IMR-90 (cell line): Measurements from ENCODE around the gene CCDC7. TPM values are rescaled to one million over a fixed set of nuclear protein-coding genes. Genes with fewer than 3 reads are reported as not detected.

Experiments used
- ATAC-seq: fragments of 200-7000 bp; cut with Tn5 transposase; 2 replicates; pipeline ENCODE4 v1.9.1; 2020; ENCODE audit warnings: low read depth, mild to moderate bottlenecking, moderate library complexity
- BruUV-seq: library from RNA; stranded (reverse); fragments of 400-500 nt; replicated peaks from 2 replicates; lab custom pipeline; 2021; lab: Mats Ljungman, UMichigan
- CTCF ChIA-PET: fragments of 300-600 bp; formaldehyde crosslinking; extraction: SDS; loops from one replicate; lab custom pipeline; 2021; ENCODE audit warnings: antibody characterized with exemption; lab: Yijun Ruan, JAX
- POLR2A ChIA-PET: fragments of 300-600 bp; sonication (Branson Sonifier 250); formaldehyde crosslinking; loops from one replicate; lab custom pipeline; 2022; ENCODE audit warnings: antibody characterized with exemption; ENCODE audit not compliant: unreplicated experiment; lab: Charles Lee
- DNase-seq: peaks from one replicate; pipeline ENCODE4 v3.0.0; 2013
- H2AFZ ChIP-seq: replicated peaks from 2 replicates; pipeline ENCODE3; 2013; ENCODE audit warnings: low read length, mild to moderate bottlenecking; ENCODE audit not compliant: poor library complexity
- H2AK5ac ChIP-seq: 2 replicates; pipeline ENCODE4 v1.6.1; 2013; ENCODE audit warnings: low read depth, low read length, inconsistent platforms
- H2AK9ac ChIP-seq: replicated peaks from 2 replicates; pipeline ENCODE3; 2013; ENCODE audit warnings: mild to moderate bottlenecking, low read depth, low read length, moderate library complexity; ENCODE audit not compliant: poor library complexity
- H2BK120ac ChIP-seq: 2 replicates; pipeline ENCODE4 v1.6.1; 2013; ENCODE audit warnings: low read depth, low read length, inconsistent platforms
- H2BK15ac ChIP-seq: 3 replicates; pipeline ENCODE4 v1.6.1; 2013; ENCODE audit warnings: low read depth, low read length, inconsistent platforms
- H2BK20ac ChIP-seq: 2 replicates; pipeline ENCODE4 v1.6.1; 2013; ENCODE audit warnings: low read depth, mild to moderate bottlenecking, inconsistent platforms, low read length, moderate library complexity
- H2BK5ac ChIP-seq: 2 replicates; pipeline ENCODE4 v1.6.1; 2013; ENCODE audit warnings: mild to moderate bottlenecking, low read depth, low read length, inconsistent platforms; ENCODE audit not compliant: poor library complexity, severe bottlenecking
- H3K14ac ChIP-seq: replicated peaks from 2 replicates; pipeline ENCODE4 v1.6.1; 2013; ENCODE audit warnings: low read depth, low read length, inconsistent platforms
- H3K18ac ChIP-seq: 2 replicates; pipeline ENCODE4 v1.6.1; 2013; ENCODE audit warnings: low read depth, low read length, control low read depth
- H3K23ac ChIP-seq: 2 replicates; pipeline ENCODE4 v1.6.1; 2013; ENCODE audit warnings: low read depth, low read length, inconsistent platforms
- H3K27ac ChIP-seq: 2 replicates; pipeline ENCODE4 v1.5.1; 2013; ENCODE audit warnings: mild to moderate bottlenecking, control low read depth, low read length; ENCODE audit not compliant: insufficient read depth
- H3K27me3 ChIP-seq: 2 replicates; pipeline ENCODE4 v1.6.1; 2013; ENCODE audit warnings: low read length; ENCODE audit not compliant: control insufficient read depth, insufficient read depth
- H3K36me3 ChIP-seq: 2 replicates; pipeline ENCODE4 v1.6.1; 2013; ENCODE audit warnings: low read length, mixed read lengths; ENCODE audit not compliant: control insufficient read depth, insufficient read depth
- H3K4ac ChIP-seq: 2 replicates; pipeline ENCODE4 v1.6.1; 2013; ENCODE audit warnings: low read depth, low read length, inconsistent platforms
- H3K4me1 ChIP-seq: 2 replicates; pipeline ENCODE4 v1.6.1; 2013; ENCODE audit warnings: low read length, mixed read lengths; ENCODE audit not compliant: control insufficient read depth, insufficient read depth
- H3K4me2 ChIP-seq: 2 replicates; pipeline ENCODE4 v1.6.1; 2013; ENCODE audit warnings: low read depth, mild to moderate bottlenecking, control low read depth, low read length, moderate library complexity
- H3K4me3 ChIP-seq: 2 replicates; pipeline ENCODE4 v1.5.1; 2013; ENCODE audit warnings: low read depth, mild to moderate bottlenecking, control low read depth, low read length, moderate library complexity; ENCODE audit not compliant: insufficient read depth
- H3K56ac ChIP-seq: 2 replicates; pipeline ENCODE4 v1.6.1; 2013; ENCODE audit warnings: low read length, inconsistent platforms; ENCODE audit not compliant: insufficient read depth; ENCODE audit errors: extremely low read depth
- H3K79me1 ChIP-seq, 2 experiments: 2 replicates each; pipeline ENCODE4 v1.6.1; 2013; ENCODE audit warnings: low read length in 2 of 2, inconsistent platforms in 1 of 2, low read depth in 1 of 2
- H3K9ac ChIP-seq: 2 replicates; pipeline ENCODE4 v1.6.1; 2013; ENCODE audit warnings: low read depth, low read length, control low read depth
- H3K9me1 ChIP-seq: 2 replicates; pipeline ENCODE4 v1.6.1; 2013; ENCODE audit warnings: low read length, inconsistent platforms; ENCODE audit not compliant: insufficient read depth
- H3K9me3 ChIP-seq: 2 replicates; pipeline ENCODE4 v1.6.1; 2013; ENCODE audit warnings: low read length; ENCODE audit not compliant: control insufficient read depth, insufficient read depth
- H4K20me1 ChIP-seq: 2 replicates; pipeline ENCODE4 v1.6.1; 2013; ENCODE audit warnings: low read length, inconsistent platforms; ENCODE audit not compliant: insufficient read depth
- H4K5ac ChIP-seq: 2 replicates; pipeline ENCODE4 v1.6.1; 2013; ENCODE audit warnings: mild to moderate bottlenecking, low read depth, low read length, control low read depth
- H4K8ac ChIP-seq, 2 experiments: 2 replicates each; pipeline ENCODE4 v1.6.1; 2013; ENCODE audit warnings: low read depth in 2 of 2, low read length in 2 of 2, control low read depth in 1 of 2, inconsistent platforms in 1 of 2
- H4K91ac ChIP-seq: 2 replicates; pipeline ENCODE4 v1.6.1; 2013; ENCODE audit warnings: low read depth, low read length, inconsistent platforms; ENCODE audit not compliant: insufficient read depth
- BHLHE40 ChIP-seq: fragments of 150-350 bp; IDR thresholded peaks from 2 replicates; pipeline ENCODE4 v1.6.1; 2016; ENCODE audit warnings: mild to moderate bottlenecking, low read depth, low read length
- CEBPB ChIP-seq: IDR thresholded peaks from 2 replicates; pipeline ENCODE4 v1.6.1; 2012; ENCODE audit warnings: low read depth, low read length, improper control_type of control experiment
- CHD1 ChIP-seq: IDR thresholded peaks from 2 replicates; pipeline ENCODE4 v1.6.1; 2012; ENCODE audit warnings: low read depth, low read length, improper control_type of control experiment
- CTCF ChIP-seq: conservative IDR thresholded peaks from 2 replicates; pipeline ENCODE4 v1.5.1; 2012; ENCODE audit warnings: mild to moderate bottlenecking, low read depth, low read length, improper control_type of control experiment
- FOS ChIP-seq: fragments of 150-350 bp; IDR thresholded peaks from 2 replicates; pipeline ENCODE4 v1.6.1; 2016; ENCODE audit warnings: low read depth, low read length
- MAFK ChIP-seq: IDR thresholded peaks from 2 replicates; pipeline ENCODE4 v1.6.1; 2012; ENCODE audit warnings: low read depth, low read length, improper control_type of control experiment
- MAZ ChIP-seq: IDR thresholded peaks from 2 replicates; pipeline ENCODE4 v1.6.1; 2012; ENCODE audit warnings: low read depth, mild to moderate bottlenecking, low read length, improper control_type of control experiment, moderate library complexity, borderline replicate concordance
- MXI1 ChIP-seq: IDR thresholded peaks from 2 replicates; pipeline ENCODE4 v1.6.1; 2012; ENCODE audit warnings: low read depth, mild to moderate bottlenecking, low read length, moderate library complexity, borderline replicate concordance
- NFE2L2 ChIP-seq: fragments of 150-350 bp; IDR thresholded peaks from 2 replicates; pipeline ENCODE4 v1.6.1; 2016; ENCODE audit warnings: low read depth, mild to moderate bottlenecking, low read length
- POLR2A ChIP-seq: IDR thresholded peaks from 2 replicates; pipeline ENCODE4 v1.6.1; 2012; ENCODE audit warnings: mild to moderate bottlenecking, low read depth, low read length
- RAD21 ChIP-seq: IDR thresholded peaks from 2 replicates; pipeline ENCODE4 v1.6.1; 2012; ENCODE audit warnings: low read length, improper control_type of control experiment
- RCOR1 ChIP-seq: IDR thresholded peaks from 2 replicates; pipeline ENCODE4 v1.6.1; 2012; ENCODE audit warnings: mild to moderate bottlenecking, low read length, improper control_type of control experiment; ENCODE audit not compliant: insufficient replicate concordance
- RFX5 ChIP-seq: IDR thresholded peaks from 2 replicates; pipeline ENCODE4 v1.8.0; 2012; ENCODE audit warnings: low read depth, mild to moderate bottlenecking, low read length, moderate library complexity
- SMC3 ChIP-seq: fragments of 150-350 bp; IDR thresholded peaks from 2 replicates; pipeline ENCODE4 v1.6.1; 2016; ENCODE audit warnings: low read depth, mild to moderate bottlenecking, antibody characterized with exemption, low read length, moderate library complexity
- USF2 ChIP-seq: fragments of 150-350 bp; IDR thresholded peaks from 2 replicates; pipeline ENCODE4 v1.6.1; 2017; ENCODE audit warnings: mild to moderate bottlenecking, antibody characterized with exemption, low read length, low read depth
- WGBS, 2 experiments: methylation state at CpG; one replicate each; pipeline versions ENCODE4 v1.1.5 to v1.1.7; 2013; ENCODE audit warnings: missing lambda C conversion rate in 2 of 2; ENCODE audit not compliant: insufficient read length in 1 of 2; ENCODE audit errors: extremely low coverage in 2 of 2; 5-methylcytosine and 5-hydroxymethylcytosine counted together
- dilution Hi-C: fragments of 300-500 bp; cut with HindIII; formaldehyde crosslinking; loops from one replicate; pipeline ENCODE4 v1.14.3; 2018; ENCODE audit warnings: low sequenced_read_pairs; ENCODE audit not compliant: unreplicated experiment
- in situ Hi-C: fragments of 300-500 bp; cut with MboI; formaldehyde crosslinking; loops from 3 replicates; pipeline ENCODE4 v1.14.3; 2019; ENCODE audit warnings: low sequenced_read_pairs, inconsistent platforms, mixed read lengths
- intact Hi-C: fragments of 100-400 bp; cut with micrococcal nuclease; formaldehyde crosslinking; loops from 2 replicates; pipeline ENCODE4 v1.10.0; 2022
- polyA plus RNA-seq, 3 experiments: library from polyadenylated mRNA; depleted of rRNA; stranded (reverse); fragments of >200 nt; gene quantifications; 2 replicates each; pipeline ENCODE4 v1.2.3, GENCODE V29; 2012; ENCODE audit warnings: low replicate concordance in 1 of 3
- total RNA-seq: library from RNA; depleted of rRNA; stranded (reverse); fragments of >200 nt; gene quantifications from 2 replicates; pipeline ENCODE4 v1.2.3, GENCODE V29; 2012
- TF ChIP-seq, protein P1 (sequence below): fragments of 150-350 bp; IDR thresholded peaks from 2 replicates; pipeline ENCODE4 v1.6.1; 2016; ENCODE audit warnings: low read depth, mild to moderate bottlenecking, low read length, moderate library complexity, borderline replicate concordance

Gene CCDC7
- total and polyA plus RNA-seq, 2 of the 4 experiments (the other 2 are of a cell fraction) = 0.74 to 4.3 TPM

DNA sequence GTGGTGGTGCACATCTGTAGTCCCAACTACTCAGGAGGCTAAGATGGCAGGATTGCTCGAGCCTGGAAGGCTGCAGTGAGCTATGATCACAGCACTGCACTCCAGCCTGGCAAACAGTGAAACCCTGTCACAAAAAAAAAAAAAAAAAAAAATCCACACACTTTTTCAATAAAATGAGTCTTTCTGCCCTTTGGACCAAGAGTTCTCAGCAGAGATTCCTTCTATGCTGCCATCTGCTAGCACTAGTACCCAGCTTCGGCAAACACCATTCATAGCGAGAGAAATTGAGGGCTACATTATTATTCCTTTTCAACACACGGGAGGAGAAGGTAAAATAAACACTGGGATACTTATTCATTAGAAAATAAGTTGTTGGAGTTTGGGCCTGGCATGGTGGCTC lies 43.4 kb upstream of the CCDC7 start:
- Histone ChIP-seq H2BK20ac (no peak overlapping the region), H4K5ac (no peak overlapping the region), H3K18ac (no peak overlapping the region), H3K23ac (no peak overlapping the region), H3K79me1 (no peaks in the 10 kb centered on the region), H3K9me1 (no peaks in the 10 kb centered on the region), H4K91ac (no peak overlapping the region), H2AK5ac (no peak overlapping the region), H3K4me3 (no peak overlapping the region), H3K4ac (no peak overlapping the region), H3K9me3 (no peaks in the 10 kb centered on the region), H2BK15ac (no peak overlapping the region), H3K36me3 (no peaks in the 10 kb centered on the region), H2BK5ac (no peak overlapping the region), H3K56ac (no peak overlapping the region), H3K4me1 (no peaks in the 10 kb centered on the region), H4K8ac (no peak overlapping the region), H3K27ac (no peak overlapping the region), H3K14ac (no peak overlapping the region), H2BK120ac (no peak overlapping the region), H3K27me3 (no peaks in the 10 kb centered on the region), H3K9ac (no peak overlapping the region), H2AFZ (no peak overlapping the region), H3K4me2 (no peak overlapping the region), H2AK9ac (no peak overlapping the region), H4K20me1 (no peaks in the 10 kb centered on the region)
- no TSS peak for BruUV-seq
- no CpG with 5 or more reads among the region's 4 CpGs for WGBS, 2 experiments
- intact Hi-C loops = no loop called here
- dilution Hi-C loops = no loop called here
- in situ Hi-C loops = no loop called here
- ATAC-seq = no peak
- CTCF ChIA-PET = no interaction called here
- POLR2A ChIA-PET = no interaction called here
- no peak for TF ChIP-seq USF2
- TF ChIP-seq SMC3 = no peak
- TF ChIP-seq MAFK = no peak
- TF ChIP-seq FOS = no peak
- no peak for TF ChIP-seq CEBPB
- no peak for TF ChIP-seq RCOR1
- no peak for TF ChIP-seq MAZ
- no peak for TF ChIP-seq RFX5
- TF ChIP-seq RAD21 = no peak
- TF ChIP-seq MXI1 = no peak
- TF ChIP-seq NFE2L2 = no peak
- TF ChIP-seq POLR2A = no peak
- TF ChIP-seq, protein P1, sequence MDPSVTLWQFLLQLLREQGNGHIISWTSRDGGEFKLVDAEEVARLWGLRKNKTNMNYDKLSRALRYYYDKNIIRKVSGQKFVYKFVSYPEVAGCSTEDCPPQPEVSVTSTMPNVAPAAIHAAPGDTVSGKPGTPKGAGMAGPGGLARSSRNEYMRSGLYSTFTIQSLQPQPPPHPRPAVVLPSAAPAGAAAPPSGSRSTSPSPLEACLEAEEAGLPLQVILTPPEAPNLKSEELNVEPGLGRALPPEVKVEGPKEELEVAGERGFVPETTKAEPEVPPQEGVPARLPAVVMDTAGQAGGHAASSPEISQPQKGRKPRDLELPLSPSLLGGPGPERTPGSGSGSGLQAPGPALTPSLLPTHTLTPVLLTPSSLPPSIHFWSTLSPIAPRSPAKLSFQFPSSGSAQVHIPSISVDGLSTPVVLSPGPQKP = no peak
- TF ChIP-seq CTCF = no peak
- TF ChIP-seq CHD1 = no peak
- TF ChIP-seq BHLHE40 = no peak
- no peak for DNase-seq
